HG03354 (cell line): ENCODE measurements around the gene SEPTIN8.

Experiments used
- ATAC-seq: cut with Tn5 transposase; IDR thresholded peaks from one replicate; pipeline ENCODE4 v1.9.1; 2021; ENCODE audit warnings: mild to moderate bottlenecking; ENCODE audit not compliant: unreplicated experiment, poor library complexity, severe bottlenecking

The SEPTIN8 gene

GRCh38 chr5:132753135-132753987 lies 23.7 kb downstream of the SEPTIN8 start:
- no peak for ATAC-seq

GRCh38 chr5:132752581-132753125 lies 24.4 kb downstream of the SEPTIN8 start:
- ATAC-seq, result no peak

- ATAC-seq, result no peak
These were observed 25.0 kb downstream of the SEPTIN8 start for GRCh38 chr5:132751971-132752580.

GRCh38 chr5:132751444-132751843 lies 25.6 kb downstream of the SEPTIN8 start:
- peak; percentile 50 for ATAC-seq

- ATAC-seq, result peak; percentile 41
These were observed 26.4 kb downstream of the SEPTIN8 start for GRCh38 chr5:132750471-132751230.

- no peak for ATAC-seq
These were observed 27.5 kb downstream of the SEPTIN8 start for GRCh38 chr5:132749506-132749905.

GRCh38 chr5:132748522-132749000 lies 28.5 kb downstream of the SEPTIN8 start:
- no peak for ATAC-seq

GRCh38 chr5:132747616-132748440 lies 29.2 kb downstream of the SEPTIN8 start:
- ATAC-seq, result no peak

- ATAC-seq, result peak; percentile 41
These were observed 30.0 kb downstream of the SEPTIN8 start, which contains the start of gene CCNI2 for GRCh38 chr5:132746954-132747615. TSS of gene CCNI2 (plus strand) at chr5:132747426. CDS start at chr5:132747496, 70 bp downstream.

GRCh38 chr5:132746592-132746953 lies 30.5 kb downstream of the SEPTIN8 start:
- ATAC-seq, result no peak

GRCh38 chr5:132744659-132745058 lies 32.4 kb downstream of the SEPTIN8 start:
- no peak for ATAC-seq

GRCh38 chr5:132742626-132743025 lies 34.4 kb downstream of the SEPTIN8 start:
- ATAC-seq, result no peak

- ATAC-seq, result no peak
These were observed 34.9 kb downstream of the SEPTIN8 start for GRCh38 chr5:132742158-132742557.

GRCh38 chr5:132739232-132739631 lies 37.8 kb downstream of the SEPTIN8 start:
- no peak for ATAC-seq

GRCh38 chr5:132737982-132738681 lies 38.9 kb downstream of the SEPTIN8 start:
- no peak for ATAC-seq

- ATAC-seq, result peak; percentile 91
These were observed 39.9 kb downstream of the SEPTIN8 start, which contains the start of gene KIF3A for GRCh38 chr5:132736853-132737833. TSS of gene KIF3A (minus strand) at chr5:132737546. CDS start at chr5:132737419, 127 bp downstream.

- no peak for ATAC-seq
These were observed 42.4 kb downstream of the SEPTIN8 start for GRCh38 chr5:132734687-132735086.
